ENCODE measurements around the gene SLC30A4. TPM values are rescaled to one million over a fixed set of nuclear protein-coding genes. Genes with fewer than 3 reads are reported as not detected.

SLC30A4 gene
- polyA plus RNA-seq, 1 experiment: 5.1 TPM

DNA sequence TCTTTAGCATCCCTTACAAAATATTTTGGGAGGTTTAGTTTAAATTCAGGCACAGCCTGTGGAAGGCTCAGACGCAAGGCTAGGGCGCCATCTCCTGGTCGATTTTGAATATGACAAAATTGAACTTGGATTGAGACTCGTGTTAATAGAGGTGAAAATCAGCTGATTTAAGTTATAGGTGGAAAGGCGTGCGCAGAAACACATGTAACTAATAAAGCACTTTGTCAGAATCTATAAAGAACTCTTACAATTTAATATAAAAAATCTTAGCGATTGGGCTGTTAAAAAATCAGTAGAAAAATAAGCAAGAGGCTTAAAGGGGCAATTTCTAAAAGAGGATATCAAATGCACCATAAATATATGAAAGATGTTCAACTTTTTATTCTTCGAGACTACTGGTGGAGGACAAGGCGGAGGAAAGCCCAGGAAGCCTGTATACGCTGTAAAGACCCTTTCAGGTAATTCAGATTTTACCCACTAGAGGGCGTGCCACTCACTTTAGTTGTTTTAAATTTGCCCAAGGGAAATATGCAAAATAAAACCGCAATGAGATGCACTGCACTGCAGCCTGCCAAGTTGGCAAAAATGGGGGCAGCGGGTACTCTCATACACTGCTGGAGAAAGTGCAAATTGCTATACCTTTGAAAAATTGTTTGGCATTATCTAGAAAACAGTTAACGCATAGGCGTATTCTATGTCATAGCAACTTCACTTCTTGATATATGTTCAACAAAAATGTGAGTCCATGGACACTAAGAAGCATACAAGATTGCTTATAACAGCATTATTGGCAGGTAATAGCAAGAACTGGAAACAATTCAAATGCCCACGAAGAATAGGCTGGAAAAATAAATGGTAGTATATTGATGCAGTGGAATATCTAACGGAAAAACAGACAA lies 64.7 kb downstream of the SLC30A4 start:
- Histone ChIP-seq H3K4me3 (ENCODE audit: low read depth, low read length) (peak overlapping the region; percentile 58), H3K27ac (ENCODE audit: low read depth, low read length) (no peak overlapping the region), H3K27me3 (ENCODE audit: control insufficient read depth, insufficient read depth, low read length) (no peaks in the 10 kb centered on the region), H3K9me3 (ENCODE audit: control insufficient read depth, insufficient read depth, low read length) (no peaks in the 10 kb centered on the region)
- TF ChIP-seq, protein P1, sequence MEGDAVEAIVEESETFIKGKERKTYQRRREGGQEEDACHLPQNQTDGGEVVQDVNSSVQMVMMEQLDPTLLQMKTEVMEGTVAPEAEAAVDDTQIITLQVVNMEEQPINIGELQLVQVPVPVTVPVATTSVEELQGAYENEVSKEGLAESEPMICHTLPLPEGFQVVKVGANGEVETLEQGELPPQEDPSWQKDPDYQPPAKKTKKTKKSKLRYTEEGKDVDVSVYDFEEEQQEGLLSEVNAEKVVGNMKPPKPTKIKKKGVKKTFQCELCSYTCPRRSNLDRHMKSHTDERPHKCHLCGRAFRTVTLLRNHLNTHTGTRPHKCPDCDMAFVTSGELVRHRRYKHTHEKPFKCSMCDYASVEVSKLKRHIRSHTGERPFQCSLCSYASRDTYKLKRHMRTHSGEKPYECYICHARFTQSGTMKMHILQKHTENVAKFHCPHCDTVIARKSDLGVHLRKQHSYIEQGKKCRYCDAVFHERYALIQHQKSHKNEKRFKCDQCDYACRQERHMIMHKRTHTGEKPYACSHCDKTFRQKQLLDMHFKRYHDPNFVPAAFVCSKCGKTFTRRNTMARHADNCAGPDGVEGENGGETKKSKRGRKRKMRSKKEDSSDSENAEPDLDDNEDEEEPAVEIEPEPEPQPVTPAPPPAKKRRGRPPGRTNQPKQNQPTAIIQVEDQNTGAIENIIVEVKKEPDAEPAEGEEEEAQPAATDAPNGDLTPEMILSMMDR (IDR thresholded peaks at IDR 0.05; ENCODE audit: low read depth, low read length): peak; percentile 68
- peak; percentile 63 for DNase-seq (ENCODE audit: low read depth, low spot score)
- ChIA-PET POLR2A (no interaction called here), CTCF (interaction anchor here (0.6 to 7.8 kb wide), 61 partner anchors 10 to 340 kb away, joined by 3 to 376 read pairs (median 5); partner anchors contain the start of gene BLOC1S6)

DNA sequence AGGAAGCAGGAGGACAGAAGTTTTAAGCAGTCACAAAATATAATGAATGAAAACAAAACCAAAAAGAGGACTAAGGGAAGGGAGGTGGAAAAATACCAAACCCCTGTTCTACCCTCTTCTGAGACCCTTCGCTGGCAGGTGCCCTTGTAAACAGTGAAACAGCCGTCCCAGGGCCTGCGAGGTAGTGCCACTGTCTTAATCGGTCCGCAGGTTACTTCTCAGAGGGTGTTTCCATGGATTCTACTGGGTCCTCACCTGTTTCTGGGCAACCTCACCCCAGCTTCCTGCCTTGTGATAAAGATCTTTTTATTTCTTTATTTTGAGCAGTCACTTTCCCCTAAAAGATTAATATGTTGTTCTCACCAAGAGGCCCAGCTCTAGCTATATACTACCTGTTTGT lies 65.3 kb downstream of the SLC30A4 start:
- Histone ChIP-seq H3K9me3 (ENCODE audit: control insufficient read depth, insufficient read depth, low read length) (no peaks in the 10 kb centered on the region), H3K4me3 (ENCODE audit: low read depth, low read length) (no peak overlapping the region), H3K27me3 (ENCODE audit: control insufficient read depth, insufficient read depth, low read length) (no peaks in the 10 kb centered on the region), H3K27ac (ENCODE audit: low read depth, low read length) (peak overlapping the region; percentile 99)
- ChIA-PET CTCF (interaction anchor here (0.6 to 7.8 kb wide), 54 partner anchors 9 to 339 kb away, joined by 3 to 376 read pairs (median 5); partner anchors contain the start of gene BLOC1S6), POLR2A (no interaction called here)
- TF ChIP-seq, protein P1 (IDR thresholded peaks at IDR 0.05; ENCODE audit: low read depth, low read length): no peak
- no peak for DNase-seq (ENCODE audit: low read depth, low spot score)

GRCh38 chr15:45456212-45457106 lies 66.1 kb downstream of the SLC30A4 start:
- Histone ChIP-seq H3K9me3 (ENCODE audit: control insufficient read depth, insufficient read depth, low read length) (peaks cover 3% of the 10 kb centered on the region), H3K27ac (ENCODE audit: low read depth, low read length) (peak overlapping the region; percentile 99), H3K27me3 (ENCODE audit: control insufficient read depth, insufficient read depth, low read length) (no peaks in the 10 kb centered on the region), H3K4me3 (ENCODE audit: low read depth, low read length) (no peak overlapping the region)
- peak; percentile 99 for DNase-seq (ENCODE audit: low read depth, low spot score)
- ChIA-PET CTCF (interaction anchor here (0.6 to 7.8 kb wide), 49 partner anchors 12 to 338 kb away, joined by 3 to 376 read pairs (median 6); partner anchors contain the start of gene BLOC1S6), POLR2A (no interaction called here)
- TF ChIP-seq, protein P1 (IDR thresholded peaks at IDR 0.05; ENCODE audit: low read depth, low read length): no peak

- CTCF ChIA-PET: interaction anchor here (0.5 to 7.8 kb wide), 6 partner anchors 13 to 292 kb away, joined by 3 to 376 read pairs (median 4); no protein-coding TSS in a partner anchor
- H3K9me3 ChIP-seq (ENCODE audit: control insufficient read depth, insufficient read depth, low read length): peaks cover 4% of the 10 kb centered on the region
- DNase-seq (ENCODE audit: low read depth, low spot score): peak; percentile 93
- peak overlapping the region; percentile 18; the same call in 1 of the 2 replicates for H3K4me3 ChIP-seq (ENCODE audit: low read depth, low read length)
- peak overlapping the region; percentile 94 for H3K27ac ChIP-seq (ENCODE audit: low read depth, low read length)
- POLR2A ChIA-PET: no interaction called here
- TF ChIP-seq, protein P1 (IDR thresholded peaks at IDR 0.05; ENCODE audit: low read depth, low read length): peak; percentile 35
- H3K27me3 ChIP-seq (ENCODE audit: control insufficient read depth, insufficient read depth, low read length): no peaks in the 10 kb centered on the region
These were observed 67.7 kb downstream of the SLC30A4 start for GRCh38 chr15:45454814-45455213.

Measured in AG04450 (cell line).